ENCODE data around the gene C11orf87. TPM values are rescaled to one million over a fixed set of nuclear protein-coding genes. Genes with fewer than 3 reads are reported as not detected.

C11orf87 gene
- total and polyA plus RNA-seq, 10 of the 15 experiments (the other 5 are each of a cell fraction or from before 2014, with no cell fraction given), result not detected

- H3K9ac ChIP-seq (ENCODE audit: control insufficient read depth, insufficient read depth, low read length), result no peak overlapping the region
- H4K20me1 ChIP-seq (ENCODE audit: control insufficient read depth, insufficient read depth), result no peaks in the 10 kb centered on the region
- ATAC-seq (no peak), DNase-seq (ENCODE audit: low read depth, low spot score) (no peak), FAIRE-seq (no peak)
- H3K4me1 ChIP-seq (ENCODE audit: control insufficient read depth, insufficient read depth, low read length), result no peaks in the 10 kb centered on the region
- RAD21 ChIA-PET (ENCODE audit: unreplicated experiment), result no interaction called here
- H3K9me3 ChIP-seq (replicated peaks; ENCODE audit: control insufficient read depth, insufficient read depth, low read length), result no peaks in the 10 kb centered on the region
- in situ Hi-C loops (cut with MboI) (no loop called here), intact Hi-C loops (cut with micrococcal nuclease; ENCODE audit: unreplicated experiment) (no loop called here)
- no peak overlapping the region for H3K4me3 ChIP-seq
- no peak overlapping the region for H3K27ac ChIP-seq (ENCODE audit: control insufficient read depth, insufficient read depth)
- no peak for TF ChIP-seq LARP7 (IDR thresholded peaks at IDR 0.05)
- no peak for TF ChIP-seq USF1 (IDR thresholded peaks at IDR 0.05; ENCODE audit: borderline replicate concordance, extremely low read length, insufficient read depth, low read depth, low read length)
- TF ChIP-seq SREBF2 (IDR thresholded peaks at IDR 0.05; ENCODE audit: low read length), result no peak
- no peak for TF ChIP-seq ZNF622 (IDR thresholded peaks at IDR 0.05)
- no peak for TF ChIP-seq POLR2AphosphoS5 (IDR thresholded peaks at IDR 0.05; ENCODE audit: low read length)
- TF ChIP-seq, protein P1, sequence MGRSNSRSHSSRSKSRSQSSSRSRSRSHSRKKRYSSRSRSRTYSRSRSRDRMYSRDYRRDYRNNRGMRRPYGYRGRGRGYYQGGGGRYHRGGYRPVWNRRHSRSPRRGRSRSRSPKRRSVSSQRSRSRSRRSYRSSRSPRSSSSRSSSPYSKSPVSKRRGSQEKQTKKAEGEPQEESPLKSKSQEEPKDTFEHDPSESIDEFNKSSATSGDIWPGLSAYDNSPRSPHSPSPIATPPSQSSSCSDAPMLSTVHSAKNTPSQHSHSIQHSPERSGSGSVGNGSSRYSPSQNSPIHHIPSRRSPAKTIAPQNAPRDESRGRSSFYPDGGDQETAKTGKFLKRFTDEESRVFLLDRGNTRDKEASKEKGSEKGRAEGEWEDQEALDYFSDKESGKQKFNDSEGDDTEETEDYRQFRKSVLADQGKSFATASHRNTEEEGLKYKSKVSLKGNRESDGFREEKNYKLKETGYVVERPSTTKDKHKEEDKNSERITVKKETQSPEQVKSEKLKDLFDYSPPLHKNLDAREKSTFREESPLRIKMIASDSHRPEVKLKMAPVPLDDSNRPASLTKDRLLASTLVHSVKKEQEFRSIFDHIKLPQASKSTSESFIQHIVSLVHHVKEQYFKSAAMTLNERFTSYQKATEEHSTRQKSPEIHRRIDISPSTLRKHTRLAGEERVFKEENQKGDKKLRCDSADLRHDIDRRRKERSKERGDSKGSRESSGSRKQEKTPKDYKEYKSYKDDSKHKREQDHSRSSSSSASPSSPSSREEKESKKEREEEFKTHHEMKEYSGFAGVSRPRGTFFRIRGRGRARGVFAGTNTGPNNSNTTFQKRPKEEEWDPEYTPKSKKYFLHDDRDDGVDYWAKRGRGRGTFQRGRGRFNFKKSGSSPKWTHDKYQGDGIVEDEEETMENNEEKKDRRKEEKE (IDR thresholded peaks at IDR 0.05), result no peak
- no peak for TF ChIP-seq TAF1 (IDR thresholded peaks at IDR 0.05; ENCODE audit: borderline replicate concordance, low read depth, low read length)
- SMC1A ChIA-PET (ENCODE audit: uncharacterized antibody, unreplicated experiment), result no interaction called here
- no peak overlapping the region for H2AFZ ChIP-seq (ENCODE audit: control insufficient read depth, low read depth, low read length)
- BruUV-seq (replicated peaks), result no TSS peak
- peaks cover 5 to 7% of the 10 kb centered on the region in 2 experiments for H3K27me3 ChIP-seq (replicated peaks in 1 of 2; ENCODE audit: control insufficient read depth in 2 of 2, insufficient read depth in 2 of 2, low read length in 1 of 2)
- WGBS (ENCODE audit: insufficient coverage, insufficient replicate concordance, low lambda C conversion rate, missing lambda C conversion rate), result 19% methylated on average over 43 of the region's 45 CpGs
- H3K36me3 ChIP-seq (ENCODE audit: control insufficient read depth in 2 of 2, insufficient read depth in 2 of 2, low read length in 1 of 2), result no peaks in the 10 kb centered on the region
- POLR2A ChIA-PET, result no interaction called here
- CTCF ChIA-PET, result no interaction called here
- no peak overlapping the region for H3K4me2 ChIP-seq (ENCODE audit: control insufficient read depth, insufficient read depth)
- no peaks in the 10 kb centered on the region for H3K79me2 ChIP-seq (ENCODE audit: control insufficient read depth, insufficient read depth, low read length)
These were observed 1.6 kb downstream of the C11orf87 start for GRCh38 chr11:109423466-109424190.
